Measurements from ENCODE around the gene PRICKLE1.
"Not testable (repeated sequence)": the region's sequence is repeated elsewhere in the genome, so short reads cannot be mapped to it uniquely, and the experiment has no call there.

Gene PRICKLE1

GRCh38 chr12:42541965-42542364 lies 47.6 kb downstream of the PRICKLE1 start:
- Histone ChIP-seq H3K27me3 (ENCODE audit: control insufficient read depth, insufficient read depth, low read length) (no peaks in the 10 kb centered on the region), H3K9ac (ENCODE audit: low read length) (no peak overlapping the region), H3K9me3 (ENCODE audit: control insufficient read depth, low read length) (no peaks in the 10 kb centered on the region), H3K36me3 (ENCODE audit: control insufficient read depth, insufficient read depth, low read length) (no peaks in the 10 kb centered on the region), H3K4me3 (ENCODE audit: low read length) (no peak overlapping the region), H3K4me1 (ENCODE audit: control insufficient read depth, insufficient read depth, low read length) (no peaks in the 10 kb centered on the region)

- not testable (repeated sequence) for H3K36me3 ChIP-seq (ENCODE audit: control insufficient read depth, insufficient read depth, low read length); H3K4me3 ChIP-seq (ENCODE audit: low read length); H3K27me3 ChIP-seq (ENCODE audit: control insufficient read depth, insufficient read depth, low read length); H3K4me1 ChIP-seq (ENCODE audit: control insufficient read depth, insufficient read depth, low read length); H3K9me3 ChIP-seq (ENCODE audit: control insufficient read depth, low read length); H3K9ac ChIP-seq (ENCODE audit: low read length)
These were observed 48.2 kb downstream of the PRICKLE1 start for GRCh38 chr12:42541308-42541707.

GRCh38 chr12:42539696-42540095 lies 49.9 kb downstream of the PRICKLE1 start:
- Histone ChIP-seq H3K4me1 (ENCODE audit: control insufficient read depth, insufficient read depth, low read length) (no peaks in the 10 kb centered on the region), H3K9me3 (ENCODE audit: control insufficient read depth, low read length) (no peaks in the 10 kb centered on the region), H3K9ac (ENCODE audit: low read length) (no peak overlapping the region), H3K4me3 (ENCODE audit: low read length) (no peak overlapping the region), H3K27me3 (ENCODE audit: control insufficient read depth, insufficient read depth, low read length) (no peaks in the 10 kb centered on the region), H3K36me3 (ENCODE audit: control insufficient read depth, insufficient read depth, low read length) (no peaks in the 10 kb centered on the region)

- H3K4me1 ChIP-seq (ENCODE audit: control insufficient read depth, insufficient read depth, low read length): no peaks in the 10 kb centered on the region
- H3K9me3 ChIP-seq (ENCODE audit: control insufficient read depth, low read length): no peaks in the 10 kb centered on the region
- no peaks in the 10 kb centered on the region for H3K27me3 ChIP-seq (ENCODE audit: control insufficient read depth, insufficient read depth, low read length)
- H3K9ac ChIP-seq (ENCODE audit: low read length): no peak overlapping the region
- no peaks in the 10 kb centered on the region for H3K36me3 ChIP-seq (ENCODE audit: control insufficient read depth, insufficient read depth, low read length)
- no peak overlapping the region for H3K4me3 ChIP-seq (ENCODE audit: low read length)
These were observed 51.3 kb downstream of the PRICKLE1 start for GRCh38 chr12:42538203-42538602.

GRCh38 chr12:42534184-42534838 lies 55.2 kb downstream of the PRICKLE1 start:
- Histone ChIP-seq H3K9ac (ENCODE audit: low read length) (no peak overlapping the region), H3K27me3 (ENCODE audit: control insufficient read depth, insufficient read depth, low read length) (no peaks in the 10 kb centered on the region), H3K9me3 (ENCODE audit: control insufficient read depth, low read length) (no peaks in the 10 kb centered on the region), H3K4me1 (ENCODE audit: control insufficient read depth, insufficient read depth, low read length) (no peaks in the 10 kb centered on the region), H3K36me3 (ENCODE audit: control insufficient read depth, insufficient read depth, low read length) (no peaks in the 10 kb centered on the region), H3K4me3 (ENCODE audit: low read length) (no peak overlapping the region)

GRCh38 chr12:42530284-42530683 lies 59.3 kb downstream of the PRICKLE1 start:
- no peaks in the 10 kb centered on the region for H3K36me3 ChIP-seq (ENCODE audit: control insufficient read depth, insufficient read depth, low read length)
- H3K4me1 ChIP-seq (ENCODE audit: control insufficient read depth, insufficient read depth, low read length): no peaks in the 10 kb centered on the region
- no peaks in the 10 kb centered on the region for H3K27me3 ChIP-seq (ENCODE audit: control insufficient read depth, insufficient read depth, low read length)
- H3K4me3 ChIP-seq (ENCODE audit: low read length): no peak overlapping the region
- no peaks in the 10 kb centered on the region for H3K9me3 ChIP-seq (ENCODE audit: control insufficient read depth, low read length)
- no peak overlapping the region for H3K9ac ChIP-seq (ENCODE audit: low read length)

- no peak overlapping the region for H3K4me3 ChIP-seq (ENCODE audit: low read length)
- H3K36me3 ChIP-seq (ENCODE audit: control insufficient read depth, insufficient read depth, low read length): no peaks in the 10 kb centered on the region
- H3K4me1 ChIP-seq (ENCODE audit: control insufficient read depth, insufficient read depth, low read length): no peaks in the 10 kb centered on the region
- no peaks in the 10 kb centered on the region for H3K27me3 ChIP-seq (ENCODE audit: control insufficient read depth, insufficient read depth, low read length)
- H3K9me3 ChIP-seq (ENCODE audit: control insufficient read depth, low read length): no peaks in the 10 kb centered on the region
- no peak overlapping the region for H3K9ac ChIP-seq (ENCODE audit: low read length)
These were observed 64.1 kb downstream of the PRICKLE1 start for GRCh38 chr12:42525444-42525843.

GRCh38 chr12:42524716-42525115 lies 64.8 kb downstream of the PRICKLE1 start:
- H3K27me3 ChIP-seq (ENCODE audit: control insufficient read depth, insufficient read depth, low read length): no peaks in the 10 kb centered on the region
- no peaks in the 10 kb centered on the region for H3K4me1 ChIP-seq (ENCODE audit: control insufficient read depth, insufficient read depth, low read length)
- no peak overlapping the region for H3K9ac ChIP-seq (ENCODE audit: low read length)
- no peaks in the 10 kb centered on the region for H3K36me3 ChIP-seq (ENCODE audit: control insufficient read depth, insufficient read depth, low read length)
- no peak overlapping the region for H3K4me3 ChIP-seq (ENCODE audit: low read length)
- H3K9me3 ChIP-seq (ENCODE audit: control insufficient read depth, low read length): no peaks in the 10 kb centered on the region

- H3K4me3 ChIP-seq (ENCODE audit: low read length): no peak overlapping the region
- H3K4me1 ChIP-seq (ENCODE audit: control insufficient read depth, insufficient read depth, low read length): no peaks in the 10 kb centered on the region
- no peaks in the 10 kb centered on the region for H3K36me3 ChIP-seq (ENCODE audit: control insufficient read depth, insufficient read depth, low read length)
- no peak overlapping the region for H3K9ac ChIP-seq (ENCODE audit: low read length)
- H3K27me3 ChIP-seq (ENCODE audit: control insufficient read depth, insufficient read depth, low read length): no peaks in the 10 kb centered on the region
- no peaks in the 10 kb centered on the region for H3K9me3 ChIP-seq (ENCODE audit: control insufficient read depth, low read length)
These were observed 73.0 kb downstream of the PRICKLE1 start for GRCh38 chr12:42516573-42516972.

- H3K36me3 ChIP-seq (ENCODE audit: control insufficient read depth, insufficient read depth, low read length): no peaks in the 10 kb centered on the region
These were observed 77.9 kb downstream of the PRICKLE1 start for GRCh38 chr12:42511656-42512055.

GRCh38 chr12:42510823-42511222 lies 78.7 kb downstream of the PRICKLE1 start:
- Histone ChIP-seq H3K4me1 (ENCODE audit: control insufficient read depth, insufficient read depth, low read length) (no peaks in the 10 kb centered on the region), H3K9me3 (ENCODE audit: control insufficient read depth, low read length) (no peaks in the 10 kb centered on the region), H3K9ac (ENCODE audit: low read length) (no peak overlapping the region), H3K27me3 (ENCODE audit: control insufficient read depth, insufficient read depth, low read length) (no peaks in the 10 kb centered on the region), H3K36me3 (ENCODE audit: control insufficient read depth, insufficient read depth, low read length) (no peaks in the 10 kb centered on the region), H3K4me3 (ENCODE audit: low read length) (no peak overlapping the region)

More at GRCh38 chr12:42511656-42512055, 77.9 kb downstream of the PRICKLE1 start:
- Histone ChIP-seq H3K9me3 (ENCODE audit: control insufficient read depth, low read length) (no peaks in the 10 kb centered on the region), H3K4me1 (ENCODE audit: control insufficient read depth, insufficient read depth, low read length) (no peaks in the 10 kb centered on the region), H3K4me3 (ENCODE audit: low read length) (no peak overlapping the region), H3K27me3 (ENCODE audit: control insufficient read depth, insufficient read depth, low read length) (no peaks in the 10 kb centered on the region), H3K9ac (ENCODE audit: low read length) (no peak overlapping the region)

- H3K4me3 ChIP-seq (ENCODE audit: low read length): no peak overlapping the region
- H3K9ac ChIP-seq (ENCODE audit: low read length): no peak overlapping the region
- H3K4me1 ChIP-seq (ENCODE audit: control insufficient read depth, insufficient read depth, low read length): no peaks in the 10 kb centered on the region
- H3K27me3 ChIP-seq (ENCODE audit: control insufficient read depth, insufficient read depth, low read length): no peaks in the 10 kb centered on the region
- H3K36me3 ChIP-seq (ENCODE audit: control insufficient read depth, insufficient read depth, low read length): no peaks in the 10 kb centered on the region
- H3K9me3 ChIP-seq (ENCODE audit: control insufficient read depth, low read length): no peaks in the 10 kb centered on the region
These were observed 80.6 kb downstream of the PRICKLE1 start for GRCh38 chr12:42508913-42509460.

GRCh38 chr12:42507565-42507964 lies 82.0 kb downstream of the PRICKLE1 start:
- no peak overlapping the region for H3K4me3 ChIP-seq (ENCODE audit: low read length)

More at GRCh38 chr12:42507565-42507964, 82.0 kb downstream of the PRICKLE1 start:
- Histone ChIP-seq H3K9me3 (ENCODE audit: control insufficient read depth, low read length) (no peaks in the 10 kb centered on the region), H3K36me3 (ENCODE audit: control insufficient read depth, insufficient read depth, low read length) (no peaks in the 10 kb centered on the region), H3K27me3 (ENCODE audit: control insufficient read depth, insufficient read depth, low read length) (no peaks in the 10 kb centered on the region), H3K4me1 (ENCODE audit: control insufficient read depth, insufficient read depth, low read length) (no peaks in the 10 kb centered on the region), H3K9ac (ENCODE audit: low read length) (no peak overlapping the region)

Measured in mucosa of stomach (tissue), 1 donor.